NCI-H774 (cell line): ENCODE data around the gene BBS7.
A peak's percentile ranks its signal among the peaks of the same experiment; 100 is the strongest.

Experiments used
- DNase-seq: peaks from one replicate; lab custom pipeline; 2025; lab: John Stamatoyannopoulos, UW

BBS7 gene

DNA sequence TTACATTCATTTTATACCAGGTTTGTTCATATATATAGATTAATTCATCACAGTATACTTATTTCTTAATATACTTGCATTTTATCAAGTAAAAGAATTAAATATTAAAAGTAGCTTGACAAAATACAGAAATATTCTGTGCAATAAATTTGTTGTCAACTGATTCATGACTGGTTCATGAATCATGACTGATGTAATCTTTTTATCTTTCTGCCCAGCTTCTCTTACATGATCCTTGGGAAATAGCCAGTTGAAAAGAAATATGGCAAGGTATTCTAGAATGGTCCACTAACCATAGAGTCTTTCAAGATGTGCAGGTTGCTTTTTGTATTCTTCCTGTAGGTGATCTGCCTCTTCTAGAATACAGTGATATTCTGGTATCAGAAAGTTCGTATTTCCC, 42.4 kb downstream of the BBS7 start:
- no peak for DNase-seq

DNA sequence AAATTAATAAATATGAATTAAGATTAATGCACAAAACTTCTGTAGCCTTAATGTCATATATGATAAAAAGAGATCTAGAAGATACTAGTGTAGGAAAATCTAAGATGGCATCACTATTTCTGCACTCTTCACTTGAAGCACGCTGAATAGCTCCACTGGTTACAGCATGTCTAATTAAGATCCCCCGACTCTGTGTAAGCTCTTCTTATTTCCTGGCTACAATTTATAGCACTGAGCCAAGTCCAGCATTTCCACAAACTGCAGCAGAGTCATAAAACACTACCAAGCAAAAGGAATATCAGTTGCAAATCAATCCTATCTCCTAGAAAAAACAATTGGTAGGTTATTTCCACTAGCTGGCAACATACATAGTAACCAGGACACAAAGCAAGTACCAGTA, 45.3 kb downstream of the BBS7 start:
- DNase-seq: no peak

DNA sequence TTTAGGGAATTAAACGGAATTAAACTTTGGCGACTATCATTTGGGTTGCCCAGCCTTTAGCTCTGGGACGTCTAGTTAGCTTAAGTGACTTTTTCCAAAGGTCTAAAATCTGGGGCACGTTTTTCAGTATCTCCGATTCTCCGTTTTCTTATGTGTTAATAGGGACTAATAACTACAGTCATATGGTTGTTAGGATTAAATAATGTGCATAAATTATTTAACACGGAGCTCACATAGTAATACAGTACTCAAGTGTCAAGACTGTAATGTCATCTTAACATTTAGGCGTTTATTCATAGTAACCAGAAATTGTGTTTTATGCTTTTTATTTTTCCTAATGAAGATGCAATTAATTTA, 46.1 kb downstream of the BBS7 start:
- DNase-seq: no peak

DNA sequence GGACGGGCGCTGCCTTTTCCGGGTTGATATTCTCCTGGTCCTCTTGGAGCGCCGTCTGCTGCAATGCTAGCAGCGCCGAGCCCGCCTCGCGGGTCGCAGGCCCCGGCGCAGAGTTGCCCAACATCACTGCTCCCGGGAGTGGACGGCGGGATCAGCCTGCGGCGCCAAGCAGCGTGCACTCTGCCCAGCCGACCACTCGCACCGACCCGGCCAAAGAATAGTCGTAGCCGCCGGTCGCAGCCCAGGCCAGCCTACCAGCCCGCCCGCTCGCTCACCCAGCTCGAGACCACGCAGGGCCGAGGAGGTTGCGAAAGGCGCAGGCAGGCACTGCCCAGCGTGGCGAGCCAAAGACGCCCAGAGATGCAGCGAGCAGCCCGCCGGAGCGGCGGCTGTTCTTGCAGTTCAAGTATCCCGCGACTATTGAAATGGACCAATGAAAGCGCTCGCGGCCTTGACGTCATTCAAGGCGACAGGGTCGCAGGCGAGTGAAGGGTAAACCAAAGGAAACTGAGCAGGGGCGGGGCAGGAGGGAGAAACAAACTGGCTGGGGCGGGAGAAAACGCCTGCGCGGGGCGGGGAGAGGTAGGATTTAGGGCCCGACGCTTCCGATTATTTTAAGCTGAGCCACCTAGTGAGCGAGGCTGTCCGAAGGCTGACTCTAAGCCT, 46.6 kb downstream of the BBS7 start, which contains the start of gene CCNA2:
CCNA2 (minus strand) TSS at position 379 of the 666 bp plus-strand sequence; CDS start at position 124, 255 bp downstream.
- peak; percentile 78 for DNase-seq

DNA sequence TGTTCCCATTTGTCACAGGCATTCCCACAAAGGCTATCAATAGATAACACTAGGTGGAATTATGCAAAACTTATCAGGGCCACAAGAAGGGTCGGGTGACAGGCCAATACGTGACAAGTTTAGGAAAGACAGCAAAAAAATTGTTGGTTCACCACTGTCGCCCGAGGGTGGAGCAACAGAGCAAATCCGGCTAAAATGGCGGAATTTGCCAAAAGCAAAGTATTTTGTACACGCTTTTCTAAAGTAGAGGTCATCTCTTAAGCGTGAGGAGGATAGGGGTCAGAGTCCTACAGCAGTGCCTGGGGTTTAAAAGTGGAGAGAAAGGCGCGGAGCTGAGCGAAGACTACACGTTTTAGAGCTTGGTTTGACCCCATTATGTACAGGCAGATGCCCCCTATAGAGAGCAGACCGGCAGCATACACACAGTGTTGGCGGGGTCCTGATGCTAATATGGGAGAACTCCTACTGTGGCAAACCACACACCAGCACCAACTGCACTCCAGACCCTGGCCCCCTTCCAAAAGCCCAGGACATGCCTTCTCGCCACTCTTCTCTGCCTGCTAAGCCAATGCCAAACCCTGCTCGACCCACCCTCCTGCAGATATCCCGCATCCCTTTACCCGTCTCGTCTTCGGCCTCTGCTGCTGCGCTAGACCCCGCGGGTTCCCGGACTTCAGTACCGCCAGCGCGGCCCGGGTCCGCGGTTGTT, 47.3 kb downstream of the BBS7 start:
- no peak for DNase-seq

DNA sequence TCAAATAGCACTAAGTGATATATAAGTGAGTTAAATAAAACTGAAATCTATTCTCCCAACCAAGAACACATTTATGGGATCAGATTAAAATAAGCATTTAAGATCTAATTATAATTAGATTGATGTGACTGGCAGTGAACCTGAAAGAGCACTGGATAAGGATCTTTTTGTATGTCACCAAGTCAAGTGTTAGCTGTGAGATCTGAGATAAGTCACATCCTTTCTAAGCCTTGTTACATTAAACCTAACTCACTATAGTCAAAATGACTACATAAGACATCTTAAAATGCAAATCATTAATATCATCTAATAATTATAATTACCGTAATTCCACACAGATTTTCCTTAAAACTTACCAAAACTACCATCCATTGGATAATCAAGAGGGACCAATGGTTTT, 48.2 kb downstream of the BBS7 start:
- DNase-seq: no peak

DNA sequence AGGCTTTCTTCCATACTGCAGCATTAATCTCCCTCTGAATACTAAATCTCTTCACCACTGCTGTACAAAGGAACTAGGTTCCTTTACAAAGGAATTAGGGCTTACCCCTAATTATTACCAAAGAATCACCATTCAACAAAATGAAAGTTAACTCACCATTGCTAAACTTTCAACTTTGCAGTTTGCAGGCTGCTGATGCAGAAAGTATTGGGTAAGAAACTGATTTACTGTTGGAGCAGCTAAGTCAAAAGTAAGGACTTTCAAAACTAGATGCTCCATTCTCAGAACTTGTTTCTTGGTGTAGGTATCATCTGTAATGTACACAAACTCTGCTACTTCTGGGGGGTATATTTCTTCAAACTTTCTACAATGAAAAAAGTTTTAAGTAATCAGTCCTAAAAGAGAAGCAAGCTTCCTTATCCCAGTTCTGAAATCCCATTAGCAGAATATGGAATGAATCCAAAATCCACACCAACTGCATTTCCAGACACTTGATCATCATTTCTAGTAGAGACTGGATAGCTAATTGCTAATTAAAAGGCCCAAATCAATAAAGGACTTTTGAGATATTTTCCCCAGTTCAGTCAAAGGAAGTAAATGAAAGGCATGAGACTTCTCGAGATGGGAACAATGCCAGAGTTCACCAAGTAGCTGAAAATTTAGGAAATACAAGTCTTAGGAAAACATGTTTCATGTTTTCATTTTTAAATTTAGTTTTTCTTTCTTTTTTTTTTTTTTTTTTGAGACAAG, 50.9 kb downstream of the BBS7 start:
- no peak for DNase-seq

DNA sequence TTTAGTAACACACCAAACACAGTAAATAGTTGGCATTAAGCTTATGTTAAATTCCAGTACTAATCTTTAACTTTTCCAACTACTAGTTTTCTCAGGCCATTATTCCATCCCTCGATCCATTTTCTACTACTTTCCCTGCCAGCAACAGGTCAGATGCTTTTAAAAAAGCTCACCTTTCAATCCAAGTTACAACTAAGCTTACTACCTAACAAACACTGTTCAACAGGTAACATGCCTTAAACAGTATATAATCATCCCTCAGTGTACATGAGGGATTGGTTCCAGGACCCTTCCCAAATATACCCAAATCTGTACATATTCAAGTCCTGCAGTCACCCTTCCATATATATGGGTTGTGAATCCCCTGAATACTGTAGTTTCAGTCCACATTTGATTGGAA, 52.1 kb downstream of the BBS7 start:
- DNase-seq: no peak

DNA sequence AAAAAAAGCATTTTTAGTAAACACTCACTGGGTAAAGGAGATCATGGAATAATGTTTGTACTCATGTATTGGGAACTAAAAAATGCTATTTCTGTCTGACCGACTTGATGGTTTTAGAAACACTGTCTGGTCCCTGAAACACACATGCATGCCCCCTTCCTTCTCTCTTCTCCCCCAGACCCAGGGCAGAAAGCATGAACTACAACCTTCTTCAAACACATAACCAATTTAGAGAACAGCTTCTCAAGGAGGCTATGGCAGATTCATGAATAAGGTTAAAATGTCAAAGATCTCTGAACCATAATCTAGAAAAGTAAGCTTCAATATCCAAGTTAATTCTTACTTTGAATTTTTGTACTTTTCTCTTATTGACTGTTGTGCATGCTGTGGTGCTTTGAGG, 52.6 kb downstream of the BBS7 start:
- no peak for DNase-seq

DNA sequence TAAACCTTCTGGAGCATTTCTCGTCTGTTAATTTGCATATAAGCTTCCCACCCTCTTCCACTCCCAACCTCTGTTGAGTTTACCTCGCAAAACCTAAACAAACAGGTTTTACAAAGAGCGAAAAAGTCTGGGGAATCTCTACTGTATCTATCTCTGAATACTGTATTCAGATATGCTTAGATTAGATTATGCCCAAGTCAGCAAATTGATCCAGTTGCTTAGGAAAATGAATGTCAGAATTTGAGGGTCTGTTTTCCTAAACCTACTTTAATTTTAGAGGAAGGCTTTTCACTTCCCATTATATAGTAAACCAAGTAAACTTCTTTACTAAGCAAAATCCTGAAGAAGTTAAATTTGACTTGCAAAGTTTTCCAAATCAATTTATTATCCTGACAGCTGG, 53.3 kb downstream of the BBS7 start:
- no peak for DNase-seq

DNA sequence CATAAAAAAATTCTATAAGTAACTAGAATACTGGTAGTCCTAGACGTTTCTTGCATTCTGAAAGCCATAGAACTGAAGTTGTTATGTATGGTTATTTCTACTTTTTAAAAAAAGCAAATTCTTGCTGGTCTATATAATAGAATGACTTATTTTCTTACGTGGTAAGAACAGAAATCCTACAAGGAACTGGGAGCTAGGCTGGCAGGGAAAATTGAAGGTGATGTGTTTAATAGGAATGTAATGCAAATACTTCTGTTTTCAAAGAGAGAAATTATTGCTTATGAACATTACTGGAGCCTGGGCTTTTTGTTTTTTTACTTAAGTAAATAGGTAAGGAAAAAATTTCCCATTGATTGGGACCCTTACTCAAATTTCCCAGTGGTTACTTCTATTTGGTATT, 55.5 kb downstream of the BBS7 start:
- no peak for DNase-seq

DNA sequence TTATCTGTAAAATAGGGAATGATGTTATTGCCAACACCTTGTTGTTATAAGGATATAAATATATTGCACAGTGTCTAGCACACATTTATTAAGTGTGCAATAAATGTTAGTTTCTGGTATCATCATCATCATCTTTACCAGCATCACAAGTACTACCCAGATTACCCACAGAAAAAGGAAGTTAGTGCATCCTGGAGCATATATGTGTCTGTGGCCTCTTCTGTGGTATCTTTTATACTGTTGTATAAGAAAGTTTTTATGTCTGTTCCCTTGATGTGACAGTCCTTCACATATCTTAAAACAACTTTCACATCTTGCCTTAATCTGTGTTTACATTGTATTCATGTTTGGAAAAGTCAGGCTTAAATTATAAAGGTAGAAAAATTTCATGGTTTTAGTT, 59.2 kb downstream of the BBS7 start:
- DNase-seq: no peak

DNA sequence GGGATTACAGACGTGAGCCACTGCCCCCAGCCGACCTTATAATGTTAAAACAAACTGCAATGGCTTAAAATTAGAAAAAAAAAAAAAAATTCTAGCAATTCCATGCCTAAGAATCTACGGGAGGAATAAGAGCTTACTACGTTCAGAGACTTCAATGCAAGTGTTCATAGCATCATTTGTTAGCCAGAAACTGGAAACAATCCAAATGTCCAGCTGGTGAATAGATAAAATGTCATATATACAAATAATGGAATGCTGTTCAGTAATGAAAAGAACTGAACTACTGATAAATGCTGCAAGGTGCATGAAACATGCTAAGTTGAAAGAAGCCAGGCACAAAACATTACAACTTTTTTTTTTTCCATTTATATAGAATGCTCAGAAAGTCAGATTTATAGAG, 63.9 kb downstream of the BBS7 start:
- DNase-seq: no peak

DNA sequence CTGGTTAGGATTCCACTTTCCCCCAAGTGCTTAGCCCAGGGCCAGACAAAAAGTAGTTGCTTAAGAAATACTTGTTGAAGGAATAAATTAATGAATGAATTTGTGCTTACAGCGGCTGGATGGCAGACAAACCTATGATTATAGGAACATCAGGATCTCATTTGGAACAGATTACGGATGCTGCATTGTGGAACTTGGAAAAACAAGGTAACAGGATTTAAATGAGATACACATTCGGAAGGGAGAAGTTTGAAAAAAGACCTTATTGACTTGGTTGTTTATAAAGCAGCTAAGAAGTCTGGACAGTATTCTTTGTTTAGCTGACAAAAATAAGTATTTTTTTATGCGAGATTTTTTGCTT, 68.6 kb downstream of the BBS7 start:
- no peak for DNase-seq

DNA sequence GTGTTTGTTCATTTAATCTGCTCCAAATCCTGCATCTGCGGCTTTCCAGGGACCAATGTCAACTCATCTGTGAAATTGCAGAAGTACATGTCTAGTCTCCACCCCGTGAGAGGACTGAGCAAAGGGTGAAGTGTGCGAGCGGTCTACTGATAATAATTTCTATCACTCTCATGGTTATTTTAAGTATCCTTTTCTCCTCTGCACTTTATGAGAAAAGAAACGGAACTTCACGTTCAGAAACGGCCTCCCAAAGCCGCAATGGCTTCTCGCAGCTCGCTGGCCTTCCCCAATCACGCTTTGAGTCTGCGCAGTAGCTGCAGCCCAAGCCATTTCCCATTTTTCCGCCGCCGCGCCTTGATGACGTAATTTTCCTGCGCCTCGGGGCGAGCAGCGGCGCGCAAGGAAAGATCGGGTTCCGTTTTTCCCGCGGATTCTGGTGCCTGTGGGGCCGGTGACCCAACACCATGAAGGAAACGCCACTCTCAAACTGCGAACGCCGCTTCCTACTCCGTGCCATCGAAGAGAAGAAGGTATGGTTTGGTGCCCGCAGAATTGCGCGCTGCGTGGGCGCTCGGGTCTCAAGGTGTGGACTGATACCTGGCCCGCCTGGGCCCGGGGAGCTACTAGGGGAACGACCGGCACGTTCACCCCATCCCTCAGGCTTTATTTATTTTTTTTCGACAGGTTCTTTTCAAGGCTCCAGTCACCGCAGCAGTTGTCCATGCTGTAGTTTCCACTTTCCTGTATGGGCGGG, 69.1 kb downstream of the BBS7 start, which contains the start of gene EXOSC9:
EXOSC9 (plus strand) TSS at position 363 of the 754 bp plus-strand sequence; CDS start at position 465, 102 bp downstream.
- peak; percentile 74 for DNase-seq

DNA sequence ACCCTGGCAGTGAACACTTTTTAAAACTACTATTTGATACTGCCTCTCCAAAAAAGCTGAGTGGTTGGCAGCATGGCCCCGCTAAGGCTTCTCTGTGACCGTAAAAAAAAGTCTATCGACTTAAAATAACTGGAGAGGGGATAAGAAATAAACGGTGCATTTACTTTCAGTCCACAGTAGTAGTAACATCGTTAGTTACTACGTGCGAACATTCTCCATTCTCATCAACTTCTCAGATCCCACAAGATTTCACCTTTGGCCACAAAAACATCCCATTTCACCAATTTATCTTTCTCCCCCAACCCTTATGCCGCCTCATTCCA, 69.7 kb downstream of the BBS7 start:
- no peak for DNase-seq

DNA sequence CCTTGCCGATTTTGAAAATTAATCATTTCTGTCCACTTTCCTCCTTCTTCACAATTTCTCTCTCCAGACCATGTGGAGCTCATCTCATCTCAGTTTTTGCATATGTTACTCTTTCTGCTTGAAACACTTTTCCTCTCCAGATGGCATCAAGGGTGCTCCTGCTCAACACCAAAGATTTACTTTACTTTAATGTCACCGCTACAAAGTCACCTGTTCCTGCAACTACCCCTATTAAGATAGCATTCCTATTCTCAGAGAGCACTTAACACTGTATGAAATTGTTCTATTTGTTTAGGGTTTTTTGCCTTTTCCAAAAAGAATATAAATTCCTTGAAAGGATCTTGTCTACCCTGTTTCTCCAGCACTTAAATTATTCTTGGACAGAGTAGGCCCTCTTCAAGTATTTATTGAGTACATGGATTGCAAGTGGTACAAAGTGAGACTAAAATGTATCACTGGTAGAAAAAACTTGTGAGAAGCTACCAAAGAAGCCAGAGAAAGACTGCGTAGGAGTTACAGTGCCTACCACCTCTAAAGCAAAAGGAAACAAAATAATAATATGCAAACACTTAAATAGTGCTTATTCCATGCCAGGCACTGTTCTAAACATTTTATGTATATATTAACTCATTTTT, 70.3 kb downstream of the BBS7 start:
- DNase-seq: no peak

DNA sequence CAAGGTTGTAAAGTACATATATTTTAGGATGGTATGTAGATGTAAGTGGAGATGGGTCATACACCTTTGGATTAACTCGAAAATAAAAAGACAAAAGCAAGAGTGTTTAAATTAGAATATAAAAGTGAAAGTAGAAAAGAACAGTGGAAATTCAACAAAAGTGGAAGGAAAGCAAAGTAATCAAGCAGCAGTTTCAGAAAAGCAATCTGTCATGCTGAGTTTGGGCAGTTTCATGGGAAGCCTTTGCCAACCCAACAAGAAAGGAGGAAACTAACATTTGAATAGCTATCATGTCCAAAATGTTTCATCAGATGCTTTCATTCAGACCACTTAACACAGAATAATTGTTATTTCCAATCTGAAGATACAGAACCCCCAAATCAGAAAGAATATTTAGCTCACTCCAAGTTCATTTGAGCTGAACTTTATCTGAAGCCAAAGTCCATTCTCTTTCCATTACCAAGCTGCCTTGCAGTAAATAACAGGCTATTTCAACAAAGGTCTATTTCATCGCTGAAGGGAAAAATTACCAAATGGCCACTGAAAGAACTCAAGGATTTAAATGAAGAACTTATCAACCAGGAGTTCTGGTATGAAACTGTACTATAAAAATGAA, 71.0 kb downstream of the BBS7 start:
- DNase-seq: no peak

DNA sequence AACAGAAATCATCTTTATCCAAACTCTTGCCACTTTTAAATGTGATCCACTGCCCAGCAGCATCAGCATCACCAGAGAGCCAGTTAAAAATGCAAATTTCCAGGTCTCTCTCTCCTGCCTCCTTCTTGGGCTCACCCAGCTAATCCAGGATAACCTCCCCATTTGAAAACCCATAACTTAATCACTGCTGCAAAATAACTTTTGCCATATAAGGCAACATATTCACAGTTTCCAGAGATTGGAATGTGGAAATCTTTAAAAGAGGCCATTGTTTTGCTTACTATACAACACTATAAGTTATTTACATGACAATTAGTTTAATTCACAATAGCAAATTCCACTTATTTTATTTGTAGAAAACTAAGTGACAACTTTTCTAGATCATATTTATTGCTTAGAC, 74.0 kb downstream of the BBS7 start:
- no peak for DNase-seq

DNA sequence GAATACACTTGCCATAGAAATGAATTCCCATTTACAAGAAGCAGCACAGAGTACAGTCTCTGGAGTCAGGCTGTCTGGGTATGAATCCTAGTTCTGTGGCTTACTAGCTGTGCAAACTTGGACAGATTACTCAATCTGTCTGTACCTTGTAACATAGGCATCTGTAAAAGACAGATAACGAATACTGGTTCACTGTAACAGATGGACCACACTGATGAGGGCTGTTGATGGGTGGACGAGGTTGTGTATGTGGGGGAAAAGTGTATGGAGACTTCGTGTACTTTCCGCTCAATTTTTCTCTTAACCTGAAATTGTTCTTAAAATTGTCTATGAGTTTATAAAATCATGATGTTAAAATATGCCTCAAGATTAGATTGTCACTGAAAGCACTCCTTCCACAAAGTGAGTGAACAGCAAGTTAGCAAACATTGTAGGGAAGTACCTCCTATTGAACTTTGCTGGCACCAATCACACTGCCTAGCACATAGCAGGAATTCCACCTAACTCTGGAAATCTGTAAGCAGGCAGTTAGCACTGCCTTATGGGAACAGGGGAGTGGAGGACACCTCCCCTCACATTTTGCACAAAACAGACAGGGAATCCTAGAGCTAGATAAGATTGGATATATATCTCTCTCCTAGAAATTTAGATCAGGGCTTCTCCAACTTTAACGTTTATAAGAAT, 75.6 kb downstream of the BBS7 start:
- no peak for DNase-seq

DNA sequence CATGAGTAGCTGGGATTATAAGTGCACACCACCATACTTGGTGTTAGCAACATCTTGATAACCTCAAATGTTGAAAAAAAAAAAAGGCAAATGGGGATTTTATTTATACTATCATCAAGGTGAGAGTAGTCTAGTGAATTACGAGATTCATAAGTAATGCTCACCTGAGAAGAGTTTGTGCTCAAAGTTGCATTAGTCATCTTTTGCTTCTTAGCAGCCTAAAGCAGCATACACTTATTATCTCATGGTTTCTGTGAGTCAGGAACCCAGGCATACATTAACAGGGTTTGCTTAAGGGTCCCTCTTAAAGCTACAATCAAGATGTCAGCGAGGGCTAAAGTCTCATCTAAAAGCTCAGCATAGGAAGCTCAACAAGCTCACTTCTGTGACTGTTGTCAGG, 77.3 kb downstream of the BBS7 start:
- no peak for DNase-seq
